K562 (cell line): Measurements from ENCODE around the gene NEMF. TPM values are rescaled to one million over a fixed set of nuclear protein-coding genes. Genes with fewer than 3 reads are reported as not detected.
A peak's percentile ranks its signal among the peaks of the same experiment; 100 is the strongest.

ENCODE experiments used
- DIDO1 ChIP-seq: fragments of 450-650 bp; IDR thresholded peaks from 2 replicates; pipeline ENCODE4 v1.6.1; 2016; ENCODE audit warnings: low read depth, missing biosample characterization, missing genetic modification characterization
- ELK3 ChIP-seq: fragments of 450-650 bp; formaldehyde crosslinking; IDR thresholded peaks from 2 replicates; pipeline ENCODE4 v1.4.0; 2020; ENCODE audit warnings: mild to moderate bottlenecking
- GABPB1 ChIP-seq: sonication (generic); formaldehyde crosslinking; IDR thresholded peaks from 2 replicates; pipeline ENCODE4 v1.8.0; 2022; ENCODE audit warnings: mild to moderate bottlenecking, missing genetic modification reagents
- MTA2 ChIP-seq: fragments of 450-650 bp; IDR thresholded peaks from 2 replicates; pipeline ENCODE4 v1.6.1; 2016; ENCODE audit warnings: low read depth
- SRF ChIP-seq, 2 experiments: fragments of 250-450, 450-650 bp in 1 of 2; sonication (Bioruptor Pico) in 1 of 2; sonication (generic) in 1 of 2; formaldehyde crosslinking; IDR thresholded peaks; 2 replicates each; pipeline versions ENCODE4 v1.5.0 to v1.5.1; 2020 to 2022; ENCODE audit warnings: mild to moderate bottlenecking in 1 of 2, missing genetic modification reagents in 1 of 2
- STAT5B ChIP-seq: fragments of 250-450 bp; sonication (Bioruptor Pico); IDR thresholded peaks from 2 replicates; pipeline ENCODE4 v1.8.0; 2021; ENCODE audit warnings: mild to moderate bottlenecking, inconsistent platforms
- ZBTB5 ChIP-seq: fragments of 450-650 bp; IDR thresholded peaks from 2 replicates; pipeline ENCODE4 v1.6.1; 2017; ENCODE audit warnings: antibody characterized with exemption
- ZNF311 ChIP-seq: fragments of 250-450 bp; sonication (Bioruptor Pico); IDR thresholded peaks from 2 replicates; pipeline ENCODE4 v1.4.0; 2020; ENCODE audit warnings: mild to moderate bottlenecking, moderate library complexity
- ZNF668 ChIP-seq: fragments of 250-450 bp; sonication (Bioruptor Pico); IDR thresholded peaks from 2 replicates; pipeline ENCODE4 v1.8.0; 2022; ENCODE audit warnings: mild to moderate bottlenecking, inconsistent platforms
- ZNF695 ChIP-seq: fragments of 450-650 bp; formaldehyde crosslinking; IDR thresholded peaks from 2 replicates; pipeline ENCODE4 v1.4.0; 2020; ENCODE audit warnings: mild to moderate bottlenecking, moderate library complexity
- ZNF76 ChIP-seq: fragments of 250-450 bp; sonication (Bioruptor Pico); IDR thresholded peaks from 2 replicates; pipeline ENCODE4 v1.4.0; 2020; ENCODE audit warnings: mild to moderate bottlenecking, moderate library complexity, borderline replicate concordance
- polyA plus RNA-seq, 8 experiments: library from polyadenylated mRNA; depleted of rRNA in 4 of 8; stranded (reverse) in 5 of 8; unstranded in 3 of 8; fragments of >200 nt; fragmentation: Nextera tagmentation in 2 of 8; fragmentation: Illumina TruSeq in 1 of 8; extraction: Ambion mirVana in 2 of 8; extraction: Trizol in 1 of 8; gene quantifications; 2 replicates each; pipeline versions ENCODE4 v1.2.1 to v1.2.3, GENCODE V29; 2011 to 2014; ENCODE audit warnings: inconsistent platforms in 1 of 8, missing spikeins in 1 of 8
- total RNA-seq, 7 experiments: library from RNA; depleted of rRNA in 6 of 7; stranded (reverse); fragments of >200 nt in 6 of 7; fragmentation: Illumina TruSeq in 2 of 7; extraction: Trizol in 2 of 7; gene quantifications; 2 replicates each; pipeline versions ENCODE4 v1.2.1 to v1.2.3, GENCODE V29; 2011 to 2021; ENCODE audit warnings: low replicate concordance in 1 of 7
- TF ChIP-seq, protein P1 (sequence below): sonication (generic); formaldehyde crosslinking; IDR thresholded peaks from 2 replicates; pipeline ENCODE4 v1.8.0; 2022; ENCODE audit warnings: missing genetic modification reagents, mild to moderate bottlenecking, borderline replicate concordance
- TF ChIP-seq, protein P2 (sequence below): sonication (generic); formaldehyde crosslinking; IDR thresholded peaks from 2 replicates; pipeline ENCODE4 v1.8.0; 2022; ENCODE audit warnings: mild to moderate bottlenecking, missing genetic modification reagents, borderline replicate concordance
- TF ChIP-seq, protein P3 (sequence below): sonication (generic); formaldehyde crosslinking; IDR thresholded peaks from 2 replicates; pipeline ENCODE4 v1.8.0; 2023; ENCODE audit warnings: missing genetic modification reagents, mild to moderate bottlenecking, borderline replicate concordance

Gene NEMF
- total and polyA plus RNA-seq, 9 of the 15 experiments (the other 6 are each of a cell fraction or from before 2014, with no cell fraction given) = 38.8 to 94.4 (median 61.0) TPM

DNA sequence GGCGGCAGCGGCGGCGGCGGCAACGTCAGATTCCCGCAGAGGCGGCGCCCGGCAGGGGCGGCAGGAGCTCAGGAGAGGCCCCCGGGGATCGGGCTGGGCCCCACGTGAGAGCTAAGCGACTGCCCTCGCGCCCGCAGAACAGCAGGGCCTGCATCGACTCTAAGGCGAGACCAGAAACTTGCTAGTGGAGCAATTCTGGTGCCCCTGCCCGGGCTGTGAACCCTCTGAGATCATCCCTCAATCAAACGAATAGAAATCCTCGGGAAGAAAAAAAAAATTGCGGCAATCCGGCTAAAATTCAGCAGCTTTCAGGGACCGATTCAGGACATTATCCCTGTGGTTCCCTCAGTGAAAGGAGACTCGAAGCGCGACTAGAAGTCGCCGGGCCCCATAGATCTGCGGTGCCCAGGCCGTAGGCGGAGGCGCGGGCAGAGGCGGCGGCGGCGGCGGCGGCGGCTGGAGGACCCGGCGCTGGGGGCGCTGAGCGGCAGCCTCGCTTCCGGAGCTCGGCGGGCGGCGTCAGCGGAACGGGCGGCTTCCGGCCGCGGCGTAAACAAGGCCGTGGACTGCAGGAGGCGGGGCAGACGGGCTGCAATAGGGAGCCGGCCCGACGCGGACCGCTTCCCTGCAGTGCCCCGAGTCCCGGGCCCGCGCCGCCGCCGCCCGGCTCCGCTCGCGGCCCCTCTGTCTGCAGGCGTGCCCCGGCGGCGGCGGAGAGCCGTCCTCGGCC is 84.9 kb downstream of the NEMF start, which contains the start of gene KLHDC2 (continued):
- TF ChIP-seq STAT5B (CRISPR knock-in tag) (no peak), SRF (CRISPR knock-in tag; IDR thresholded peaks at IDR 0.05) (no peak), ELK3 (no peak), ZBTB5 (no peak), GABPB1 (CRISPR knock-in tag) (peak; percentile 58; the same call in 1 of the 2 replicates), ZNF311 (no peak), ZNF695 (CRISPR knock-in tag) (no peak), MTA2 (no peak), ZNF76 (no peak), DIDO1 (no peak), ZNF668 (CRISPR knock-in tag) (no peak)
- TF ChIP-seq, protein P1, sequence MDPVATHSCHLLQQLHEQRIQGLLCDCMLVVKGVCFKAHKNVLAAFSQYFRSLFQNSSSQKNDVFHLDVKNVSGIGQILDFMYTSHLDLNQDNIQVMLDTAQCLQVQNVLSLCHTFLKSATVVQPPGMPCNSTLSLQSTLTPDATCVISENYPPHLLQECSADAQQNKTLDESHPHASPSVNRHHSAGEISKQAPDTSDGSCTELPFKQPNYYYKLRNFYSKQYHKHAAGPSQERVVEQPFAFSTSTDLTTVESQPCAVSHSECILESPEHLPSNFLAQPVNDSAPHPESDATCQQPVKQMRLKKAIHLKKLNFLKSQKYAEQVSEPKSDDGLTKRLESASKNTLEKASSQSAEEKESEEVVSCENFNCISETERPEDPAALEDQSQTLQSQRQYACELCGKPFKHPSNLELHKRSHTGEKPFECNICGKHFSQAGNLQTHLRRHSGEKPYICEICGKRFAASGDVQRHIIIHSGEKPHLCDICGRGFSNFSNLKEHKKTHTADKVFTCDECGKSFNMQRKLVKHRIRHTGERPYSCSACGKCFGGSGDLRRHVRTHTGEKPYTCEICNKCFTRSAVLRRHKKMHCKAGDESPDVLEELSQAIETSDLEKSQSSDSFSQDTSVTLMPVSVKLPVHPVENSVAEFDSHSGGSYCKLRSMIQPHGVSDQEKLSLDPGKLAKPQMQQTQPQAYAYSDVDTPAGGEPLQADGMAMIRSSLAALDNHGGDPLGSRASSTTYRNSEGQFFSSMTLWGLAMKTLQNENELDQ (CRISPR knock-in tag) = no peak
- TF ChIP-seq, protein P2, sequence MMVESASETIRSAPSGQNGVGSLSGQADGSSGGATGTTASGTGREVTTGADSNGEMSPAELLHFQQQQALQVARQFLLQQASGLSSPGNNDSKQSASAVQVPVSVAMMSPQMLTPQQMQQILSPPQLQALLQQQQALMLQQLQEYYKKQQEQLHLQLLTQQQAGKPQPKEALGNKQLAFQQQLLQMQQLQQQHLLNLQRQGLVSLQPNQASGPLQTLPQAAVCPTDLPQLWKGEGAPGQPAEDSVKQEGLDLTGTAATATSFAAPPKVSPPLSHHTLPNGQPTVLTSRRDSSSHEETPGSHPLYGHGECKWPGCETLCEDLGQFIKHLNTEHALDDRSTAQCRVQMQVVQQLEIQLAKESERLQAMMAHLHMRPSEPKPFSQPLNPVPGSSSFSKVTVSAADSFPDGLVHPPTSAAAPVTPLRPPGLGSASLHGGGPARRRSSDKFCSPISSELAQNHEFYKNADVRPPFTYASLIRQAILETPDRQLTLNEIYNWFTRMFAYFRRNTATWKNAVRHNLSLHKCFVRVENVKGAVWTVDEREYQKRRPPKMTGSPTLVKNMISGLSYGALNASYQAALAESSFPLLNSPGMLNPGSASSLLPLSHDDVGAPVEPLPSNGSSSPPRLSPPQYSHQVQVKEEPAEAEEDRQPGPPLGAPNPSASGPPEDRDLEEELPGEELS = no peak
- TF ChIP-seq, protein P3, sequence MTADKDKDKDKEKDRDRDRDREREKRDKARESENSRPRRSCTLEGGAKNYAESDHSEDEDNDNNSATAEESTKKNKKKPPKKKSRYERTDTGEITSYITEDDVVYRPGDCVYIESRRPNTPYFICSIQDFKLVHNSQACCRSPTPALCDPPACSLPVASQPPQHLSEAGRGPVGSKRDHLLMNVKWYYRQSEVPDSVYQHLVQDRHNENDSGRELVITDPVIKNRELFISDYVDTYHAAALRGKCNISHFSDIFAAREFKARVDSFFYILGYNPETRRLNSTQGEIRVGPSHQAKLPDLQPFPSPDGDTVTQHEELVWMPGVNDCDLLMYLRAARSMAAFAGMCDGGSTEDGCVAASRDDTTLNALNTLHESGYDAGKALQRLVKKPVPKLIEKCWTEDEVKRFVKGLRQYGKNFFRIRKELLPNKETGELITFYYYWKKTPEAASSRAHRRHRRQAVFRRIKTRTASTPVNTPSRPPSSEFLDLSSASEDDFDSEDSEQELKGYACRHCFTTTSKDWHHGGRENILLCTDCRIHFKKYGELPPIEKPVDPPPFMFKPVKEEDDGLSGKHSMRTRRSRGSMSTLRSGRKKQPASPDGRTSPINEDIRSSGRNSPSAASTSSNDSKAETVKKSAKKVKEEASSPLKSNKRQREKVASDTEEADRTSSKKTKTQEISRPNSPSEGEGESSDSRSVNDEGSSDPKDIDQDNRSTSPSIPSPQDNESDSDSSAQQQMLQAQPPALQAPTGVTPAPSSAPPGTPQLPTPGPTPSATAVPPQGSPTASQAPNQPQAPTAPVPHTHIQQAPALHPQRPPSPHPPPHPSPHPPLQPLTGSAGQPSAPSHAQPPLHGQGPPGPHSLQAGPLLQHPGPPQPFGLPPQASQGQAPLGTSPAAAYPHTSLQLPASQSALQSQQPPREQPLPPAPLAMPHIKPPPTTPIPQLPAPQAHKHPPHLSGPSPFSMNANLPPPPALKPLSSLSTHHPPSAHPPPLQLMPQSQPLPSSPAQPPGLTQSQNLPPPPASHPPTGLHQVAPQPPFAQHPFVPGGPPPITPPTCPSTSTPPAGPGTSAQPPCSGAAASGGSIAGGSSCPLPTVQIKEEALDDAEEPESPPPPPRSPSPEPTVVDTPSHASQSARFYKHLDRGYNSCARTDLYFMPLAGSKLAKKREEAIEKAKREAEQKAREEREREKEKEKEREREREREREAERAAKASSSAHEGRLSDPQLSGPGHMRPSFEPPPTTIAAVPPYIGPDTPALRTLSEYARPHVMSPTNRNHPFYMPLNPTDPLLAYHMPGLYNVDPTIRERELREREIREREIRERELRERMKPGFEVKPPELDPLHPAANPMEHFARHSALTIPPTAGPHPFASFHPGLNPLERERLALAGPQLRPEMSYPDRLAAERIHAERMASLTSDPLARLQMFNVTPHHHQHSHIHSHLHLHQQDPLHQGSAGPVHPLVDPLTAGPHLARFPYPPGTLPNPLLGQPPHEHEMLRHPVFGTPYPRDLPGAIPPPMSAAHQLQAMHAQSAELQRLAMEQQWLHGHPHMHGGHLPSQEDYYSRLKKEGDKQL (CRISPR knock-in tag) = no peak
